NB4 (cell line): ENCODE data around the gene MAFF.

Experiments used
- DNase-seq: peaks from one replicate; pipeline ENCODE4 v3.0.0; 2010; ENCODE audit warnings: low read depth
- H3K4me3 ChIP-seq: one replicate; pipeline ENCODE4 v1.5.1; 2011; ENCODE audit warnings: mild to moderate bottlenecking, low read depth, low read length, moderate library complexity
- MYC ChIP-seq: IDR thresholded peaks from 2 replicates; pipeline ENCODE4 v1.6.1; 2011; ENCODE audit warnings: low read depth, low read length
- POLR2A ChIP-seq: IDR thresholded peaks from 2 replicates; pipeline ENCODE4 v1.6.1; 2011; ENCODE audit warnings: mild to moderate bottlenecking; ENCODE audit not compliant: insufficient read length; ENCODE audit errors: extremely low read depth
- TF ChIP-seq, protein P1 (sequence below): IDR thresholded peaks from 2 replicates; pipeline ENCODE4 v1.6.1; 2011; ENCODE audit warnings: low read depth, low read length
- TF ChIP-seq, protein P2 (sequence below): IDR thresholded peaks from one replicate; pipeline ENCODE4 v1.5.1; 2012; ENCODE audit warnings: low read depth, low read length

The MAFF gene

DNA sequence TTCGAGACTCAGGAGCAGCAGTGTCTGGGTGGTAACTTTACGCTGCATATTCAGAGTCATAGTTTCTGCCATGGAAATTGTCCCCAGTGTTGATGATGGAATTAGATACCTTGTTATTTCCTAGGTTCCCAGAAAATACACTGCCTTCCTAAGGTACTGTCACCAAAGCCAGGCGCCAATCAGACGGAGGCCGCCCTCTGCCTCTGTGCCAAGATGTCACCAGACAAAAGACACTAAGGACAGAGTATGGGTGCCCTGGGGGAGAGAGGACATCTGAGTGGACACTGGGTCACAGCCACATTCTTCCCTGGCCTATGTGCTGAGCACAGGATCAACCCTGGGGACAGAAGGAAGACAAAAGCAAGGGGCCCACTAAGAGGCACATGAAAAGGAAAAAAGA, 31.3 kb upstream of the MAFF start:
- no peak overlapping the region for H3K4me3 ChIP-seq
- no peak for DNase-seq
- TF ChIP-seq POLR2A (no peak), MYC (no peak)
- TF ChIP-seq, protein P1, sequence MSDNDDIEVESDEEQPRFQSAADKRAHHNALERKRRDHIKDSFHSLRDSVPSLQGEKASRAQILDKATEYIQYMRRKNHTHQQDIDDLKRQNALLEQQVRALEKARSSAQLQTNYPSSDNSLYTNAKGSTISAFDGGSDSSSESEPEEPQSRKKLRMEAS: no peak
- TF ChIP-seq, protein P2, sequence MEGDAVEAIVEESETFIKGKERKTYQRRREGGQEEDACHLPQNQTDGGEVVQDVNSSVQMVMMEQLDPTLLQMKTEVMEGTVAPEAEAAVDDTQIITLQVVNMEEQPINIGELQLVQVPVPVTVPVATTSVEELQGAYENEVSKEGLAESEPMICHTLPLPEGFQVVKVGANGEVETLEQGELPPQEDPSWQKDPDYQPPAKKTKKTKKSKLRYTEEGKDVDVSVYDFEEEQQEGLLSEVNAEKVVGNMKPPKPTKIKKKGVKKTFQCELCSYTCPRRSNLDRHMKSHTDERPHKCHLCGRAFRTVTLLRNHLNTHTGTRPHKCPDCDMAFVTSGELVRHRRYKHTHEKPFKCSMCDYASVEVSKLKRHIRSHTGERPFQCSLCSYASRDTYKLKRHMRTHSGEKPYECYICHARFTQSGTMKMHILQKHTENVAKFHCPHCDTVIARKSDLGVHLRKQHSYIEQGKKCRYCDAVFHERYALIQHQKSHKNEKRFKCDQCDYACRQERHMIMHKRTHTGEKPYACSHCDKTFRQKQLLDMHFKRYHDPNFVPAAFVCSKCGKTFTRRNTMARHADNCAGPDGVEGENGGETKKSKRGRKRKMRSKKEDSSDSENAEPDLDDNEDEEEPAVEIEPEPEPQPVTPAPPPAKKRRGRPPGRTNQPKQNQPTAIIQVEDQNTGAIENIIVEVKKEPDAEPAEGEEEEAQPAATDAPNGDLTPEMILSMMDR: no peak

DNA sequence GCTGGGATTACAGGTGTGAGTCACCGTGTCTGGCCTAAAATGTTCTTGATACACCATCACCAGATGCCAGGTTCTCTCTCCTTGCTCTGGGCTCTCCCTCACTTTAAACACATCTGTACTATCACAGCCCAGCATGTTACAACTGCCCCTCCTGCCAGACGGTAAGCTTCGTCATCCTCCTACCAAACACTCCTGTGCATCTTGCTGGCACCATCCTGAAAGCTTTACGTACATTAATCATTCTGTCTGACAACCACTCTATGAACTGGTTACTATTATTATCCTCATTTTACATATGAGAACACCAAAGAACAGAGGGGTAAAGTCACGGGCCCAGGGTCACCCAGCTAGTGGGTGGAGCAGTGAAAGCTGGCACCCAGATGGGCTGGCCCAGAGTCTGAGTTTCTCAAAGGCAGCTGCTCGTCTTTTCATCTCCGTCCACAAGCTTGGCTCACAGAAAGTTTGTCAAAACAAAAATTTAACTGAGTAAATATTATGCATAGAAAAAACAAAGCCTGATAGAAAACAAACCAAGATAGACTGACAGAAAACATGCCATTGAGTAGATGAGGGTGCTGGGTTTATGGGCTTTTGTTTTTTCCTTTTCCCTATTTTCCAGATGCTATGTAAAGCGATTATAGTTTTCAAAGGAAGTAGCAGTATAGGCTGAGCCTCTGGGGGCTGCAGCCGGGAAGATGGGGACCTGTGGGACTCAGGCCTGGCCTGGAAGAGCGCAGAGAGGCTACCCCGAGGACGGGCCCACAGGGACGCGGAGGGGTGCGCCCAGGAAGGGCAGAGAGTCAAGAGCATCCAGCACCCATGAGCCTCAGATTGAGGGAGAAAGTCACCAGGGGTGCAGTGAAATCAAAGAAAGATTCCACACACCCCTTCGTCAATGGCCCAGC, 29.6 kb upstream of the MAFF start:
- H3K4me3 ChIP-seq: no peak overlapping the region
- no peak for DNase-seq
- TF ChIP-seq, protein P2: no peak
- TF ChIP-seq POLR2A (no peak), MYC (no peak)
- TF ChIP-seq, protein P1: no peak

DNA sequence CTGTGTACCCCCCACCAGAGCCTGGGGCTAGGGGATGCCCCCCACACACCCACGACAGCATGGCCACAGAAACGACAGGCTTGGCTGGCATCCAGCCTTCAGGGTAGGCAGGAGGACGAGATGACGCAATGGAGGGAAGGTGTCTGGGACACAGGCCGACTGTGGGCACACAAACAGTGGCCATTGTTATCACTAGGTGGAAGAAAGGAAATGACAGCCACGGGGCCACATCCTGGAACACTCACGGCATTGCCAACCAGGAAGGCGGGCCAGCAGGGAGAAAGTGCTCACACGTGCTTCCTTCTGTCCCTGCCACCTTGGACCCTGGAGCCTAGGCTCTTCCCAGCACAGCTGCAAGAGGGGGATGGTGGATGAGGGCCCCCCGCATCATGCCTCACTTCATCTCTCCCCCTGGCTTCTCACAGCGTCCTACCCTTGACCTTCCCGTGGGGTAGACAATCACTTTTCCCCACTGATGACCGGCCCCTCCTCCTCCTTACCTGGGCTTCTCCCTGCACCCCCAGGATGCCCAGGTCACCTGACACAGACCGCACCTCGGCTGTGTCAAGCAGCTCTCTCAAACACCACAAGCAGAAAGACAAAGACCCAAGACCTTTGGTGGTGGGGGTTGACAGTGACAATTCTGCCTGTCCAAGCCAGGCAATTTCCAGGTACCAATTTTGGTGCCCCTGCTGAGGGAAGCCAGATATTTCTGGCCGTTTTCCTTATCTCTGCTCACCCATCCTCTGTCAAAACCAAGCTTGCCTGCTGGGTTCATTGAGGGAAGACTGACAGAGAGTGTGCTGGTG, 28.8 kb upstream of the MAFF start:
- DNase-seq: no peak
- no peak overlapping the region for H3K4me3 ChIP-seq
- TF ChIP-seq POLR2A: no peak

DNA sequence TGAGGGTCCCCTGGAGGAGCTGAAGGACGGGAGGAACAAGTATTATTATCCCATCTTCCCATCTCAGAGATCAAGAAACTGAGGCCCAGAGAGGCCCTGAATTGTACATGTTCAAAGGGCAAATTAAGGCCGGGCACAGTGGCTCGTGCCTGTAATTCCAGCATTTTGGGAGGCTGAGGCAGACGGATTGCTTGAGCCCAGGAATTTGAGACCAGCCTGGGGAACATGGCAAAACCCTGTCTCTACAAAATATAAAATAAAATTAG, 28.2 kb upstream of the MAFF start:
- no peak overlapping the region for H3K4me3 ChIP-seq
- TF ChIP-seq, protein P2: no peak
- TF ChIP-seq, protein P1: no peak
- TF ChIP-seq MYC: no peak
- TF ChIP-seq POLR2A: no peak
- DNase-seq: no peak

DNA sequence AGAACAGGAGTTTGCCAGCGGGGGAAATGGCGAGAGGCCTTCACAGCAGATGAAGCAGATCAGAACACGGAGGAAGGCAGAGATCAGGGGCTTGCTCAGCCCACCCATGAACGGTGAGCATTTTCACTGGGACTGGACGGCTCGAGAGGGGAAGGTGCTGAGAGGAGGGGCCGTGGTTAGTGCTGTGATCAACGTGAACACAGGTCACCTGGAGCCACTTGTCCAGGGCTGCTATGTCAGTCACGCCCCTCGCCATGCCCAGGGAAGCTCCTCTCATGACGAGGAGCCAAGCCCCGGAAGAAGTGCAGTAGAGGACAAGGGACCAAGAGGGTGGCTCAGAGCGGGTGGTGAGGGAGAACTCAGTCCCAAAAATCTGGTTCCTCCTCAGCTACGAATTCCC, 27.2 kb upstream of the MAFF start:
- TF ChIP-seq MYC: no peak
- TF ChIP-seq POLR2A: no peak
- TF ChIP-seq, protein P2: no peak
- TF ChIP-seq, protein P1: no peak
- no peak for DNase-seq
- no peak overlapping the region for H3K4me3 ChIP-seq
